Suppressor macrophage (primary cell): ENCODE measurements around the gene SDHAF1.
A peak's percentile ranks its signal among the peaks of the same experiment; 100 is the strongest.

Experiments
- DNase-seq, 4 experiments: peaks; one replicate each; pipeline ENCODE4 v3.0.0-alpha.2; 2020 to 2022

The SDHAF1 gene

GRCh38 chr19:35986664-35987570 is 8.1 kb upstream of the SDHAF1 start:
- DNase-seq: peak; percentile 56 to 79 (median 69)

- DNase-seq: no peak
These were observed 7.5 kb upstream of the SDHAF1 start for GRCh38 chr19:35987571-35987896.

GRCh38 chr19:35988824-35989223 is 6.2 kb upstream of the SDHAF1 start:
- no peak for DNase-seq

- no peak for DNase-seq
These were observed 4.8 kb upstream of the SDHAF1 start for GRCh38 chr19:35990156-35990555.

- no peak for DNase-seq
These were observed 3.9 kb upstream of the SDHAF1 start for GRCh38 chr19:35990771-35991730.

GRCh38 chr19:35991731-35992450 is 3.1 kb upstream of the SDHAF1 start:
- no peak for DNase-seq

GRCh38 chr19:35992907-35993765 is 1.9 kb upstream of the SDHAF1 start:
- DNase-seq: peak in 3 of 4 experiments; percentile 17 to 22 (median 20)

GRCh38 chr19:35993923-35994598 is 927 bp upstream of the SDHAF1 start:
- DNase-seq: peak in 2 of 4 experiments; percentile 11 to 36

- DNase-seq: no peak
These were observed 1.8 kb downstream of the SDHAF1 start for GRCh38 chr19:35996777-35997176.

- no peak for DNase-seq
These were observed 6.6 kb downstream of the SDHAF1 start for GRCh38 chr19:36001605-36002004.

GRCh38 chr19:36003284-36003683 is 8.3 kb downstream of the SDHAF1 start:
- no peak for DNase-seq

- DNase-seq: no peak
These were observed 12.0 kb downstream of the SDHAF1 start for GRCh38 chr19:36006955-36007354.

GRCh38 chr19:36008336-36008978 is 13.5 kb downstream of the SDHAF1 start, which contains the start of gene SYNE4:
Gene SYNE4 (minus strand): TSS chr19:36008813. CDS start chr19:36008681, 132 bp downstream.
- DNase-seq: no peak

GRCh38 chr19:36009220-36009619 is 14.2 kb downstream of the SDHAF1 start:
- DNase-seq: peak; percentile 52 to 83 (median 68)

GRCh38 chr19:36009633-36010379 is 14.8 kb downstream of the SDHAF1 start:
- no peak for DNase-seq

- DNase-seq: no peak
These were observed 15.4 kb downstream of the SDHAF1 start for GRCh38 chr19:36010402-36010801.

- no peak for DNase-seq
These were observed 18.5 kb downstream of the SDHAF1 start for GRCh38 chr19:36013280-36014011.

- DNase-seq: peak; percentile 100
These were observed 19.3 kb downstream of the SDHAF1 start, which contains the start of gene ALKBH6 for GRCh38 chr19:36014012-36014924. Gene ALKBH6 (minus strand): TSS chr19:36014213. CDS start chr19:36013397, 816 bp downstream.
